Esophagus squamous epithelium (tissue), 5 donors: ENCODE data around the gene SERTM2. TPM values are rescaled to one million over a fixed set of nuclear protein-coding genes. Genes with fewer than 3 reads are reported as not detected.

ENCODE experiments used
- DNase-seq: peaks from one replicate; lab custom pipeline; 2025; lab: John Stamatoyannopoulos, UW
- H3K27ac ChIP-seq, 4 donors: fragments of 200-600 bp; sonication (generic); one replicate each; pipeline ENCODE4 v1.5.1; 2016 to 2019; ENCODE audit warnings: mild to moderate bottlenecking in 1 of 4
- H3K27me3 ChIP-seq, 4 donors: fragments of 200-600 bp; sonication (generic); 1 replicate in 3 of 4; 2 replicates in 1 of 4; pipeline versions ENCODE4 v1.5.1 to v1.6.0; 2017 to 2021; ENCODE audit warnings: antibody characterized with exemption in 1 of 4
- H3K36me3 ChIP-seq, 3 donors: fragments of 200-600 bp; sonication (generic); one replicate each; pipeline ENCODE4 v1.5.1; 2016 to 2019
- H3K4me1 ChIP-seq, 3 donors: fragments of 200-600 bp; sonication (generic); one replicate each; pipeline ENCODE4 v1.5.1; 2017 to 2019
- H3K4me3 ChIP-seq, 4 donors: fragments of 200-600 bp; sonication (generic); 1 replicate in 3 of 4; 2 replicates in 1 of 4; pipeline ENCODE4 v1.5.1; 2016 to 2019; ENCODE audit warnings: mild to moderate bottlenecking in 2 of 4, moderate library complexity in 1 of 4
- H3K9me3 ChIP-seq, 3 donors: fragments of 200-600 bp; sonication (generic); one replicate each; pipeline ENCODE4 v1.5.1; 2016 to 2019
- POLR2A ChIP-seq, 4 donors: fragments of 450-650 bp; IDR thresholded peaks; one replicate each; pipeline ENCODE4 v1.6.1; 2017; ENCODE audit warnings: antibody characterized with exemption in 4 of 4, mild to moderate bottlenecking in 4 of 4, moderate library complexity in 3 of 4
- WGBS, 2 donors: methylation state at CpG; one replicate each; pipeline ENCODE4 v1.1.5; 2018; 5-methylcytosine and 5-hydroxymethylcytosine counted together
- intact Hi-C: fragments of 100-400 bp; cut with DNase I; formaldehyde crosslinking; loops from one replicate; pipeline ENCODE4 v1.15.0; 2022
- total RNA-seq, 4 donors: library from RNA; depleted of rRNA; stranded (reverse); fragments of >200 nt; gene quantifications; one replicate each; pipeline ENCODE4 v1.1.0, GENCODE V29; 2016
- TF ChIP-seq, protein P1 (sequence below), 6 experiments: fragments of 450-650 bp in 4 of 6; fragments of 200-600 bp in 2 of 6; sonication (generic) in 2 of 6; IDR thresholded peaks; one replicate each; pipeline ENCODE4 v1.5.1; 2016 to 2019; ENCODE audit warnings: antibody characterized with exemption in 6 of 6, mild to moderate bottlenecking in 4 of 6, moderate library complexity in 4 of 6
- donor health status: DM: yes; HTN: yes; CAD: no.

Gene SERTM2
- total RNA-seq: not detected

DNA sequence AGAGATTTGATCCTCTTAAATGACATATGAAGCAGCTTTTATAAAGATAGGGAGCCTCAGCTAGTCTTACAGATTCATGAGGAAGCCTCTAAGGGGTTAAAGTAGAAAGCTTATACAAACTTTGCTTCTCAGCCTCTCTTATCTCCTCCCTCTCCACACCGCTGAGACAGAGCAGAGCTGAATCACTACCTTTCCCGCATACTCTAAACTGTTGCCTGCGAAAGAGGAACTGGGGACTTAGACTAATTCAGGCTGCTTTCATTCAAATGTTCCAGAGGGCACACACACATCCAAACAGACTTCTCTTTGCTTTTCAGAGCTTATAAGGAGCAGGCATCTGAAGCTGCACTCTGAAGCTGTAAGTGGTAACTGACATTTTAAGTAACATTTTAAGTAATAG is at the start of gene SERTM2:
Gene SERTM2 (plus strand): TSS at position 169 of the 400 bp plus-strand sequence. CDS start 7,213 bp downstream, outside the sequence.
- intact Hi-C loops: no loop called here
- H3K4me3 ChIP-seq: no peak within 1 kb of the TSS
- no peaks in the 10 kb centered on the region for H3K36me3 ChIP-seq
- H3K27ac ChIP-seq: no peak within 1 kb of the TSS
- 10% methylated on average over 3 of the region's 3 CpGs for WGBS, 2 donors
- H3K4me1 ChIP-seq: no peaks in the 10 kb centered on the region
- no peaks in the 10 kb centered on the region for H3K9me3 ChIP-seq
- no peaks in the 10 kb centered on the region for H3K27me3 ChIP-seq
- TF ChIP-seq POLR2A (IDR thresholded peaks at IDR 0.05): no peak
- TF ChIP-seq, protein P1, sequence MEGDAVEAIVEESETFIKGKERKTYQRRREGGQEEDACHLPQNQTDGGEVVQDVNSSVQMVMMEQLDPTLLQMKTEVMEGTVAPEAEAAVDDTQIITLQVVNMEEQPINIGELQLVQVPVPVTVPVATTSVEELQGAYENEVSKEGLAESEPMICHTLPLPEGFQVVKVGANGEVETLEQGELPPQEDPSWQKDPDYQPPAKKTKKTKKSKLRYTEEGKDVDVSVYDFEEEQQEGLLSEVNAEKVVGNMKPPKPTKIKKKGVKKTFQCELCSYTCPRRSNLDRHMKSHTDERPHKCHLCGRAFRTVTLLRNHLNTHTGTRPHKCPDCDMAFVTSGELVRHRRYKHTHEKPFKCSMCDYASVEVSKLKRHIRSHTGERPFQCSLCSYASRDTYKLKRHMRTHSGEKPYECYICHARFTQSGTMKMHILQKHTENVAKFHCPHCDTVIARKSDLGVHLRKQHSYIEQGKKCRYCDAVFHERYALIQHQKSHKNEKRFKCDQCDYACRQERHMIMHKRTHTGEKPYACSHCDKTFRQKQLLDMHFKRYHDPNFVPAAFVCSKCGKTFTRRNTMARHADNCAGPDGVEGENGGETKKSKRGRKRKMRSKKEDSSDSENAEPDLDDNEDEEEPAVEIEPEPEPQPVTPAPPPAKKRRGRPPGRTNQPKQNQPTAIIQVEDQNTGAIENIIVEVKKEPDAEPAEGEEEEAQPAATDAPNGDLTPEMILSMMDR (IDR thresholded peaks at IDR 0.05): no peak
- DNase-seq: no peak

DNA sequence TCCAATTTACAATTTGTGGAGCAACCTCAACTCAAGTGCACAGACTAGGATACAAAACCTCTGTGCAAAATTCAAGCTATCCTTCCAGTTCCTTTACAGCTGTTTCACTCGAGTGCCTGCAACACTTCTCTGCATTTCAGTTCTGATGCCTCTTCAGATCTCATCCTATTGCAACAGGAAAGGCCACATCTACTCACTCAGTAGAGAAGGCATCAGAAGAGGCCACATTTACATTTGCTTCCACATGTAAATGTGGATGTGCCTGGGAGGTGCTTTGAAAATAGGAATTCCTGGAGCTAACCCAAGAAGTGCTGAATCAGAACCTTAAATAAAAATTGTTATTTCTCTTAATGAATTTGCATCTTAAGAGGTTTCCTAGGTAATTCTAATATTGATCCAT is 45.8 kb upstream of the SERTM2 start:
- no peaks in the 10 kb centered on the region for H3K36me3 ChIP-seq
- H3K27ac ChIP-seq: no peak overlapping the region
- H3K9me3 ChIP-seq: peaks cover 0 to 7% (median 0%) of the 10 kb centered on the region in 3 donors
- no peak for TF ChIP-seq POLR2A (IDR thresholded peaks at IDR 0.05)
- TF ChIP-seq, protein P1 (IDR thresholded peaks at IDR 0.05): no peak
- no peaks in the 10 kb centered on the region for H3K27me3 ChIP-seq
- H3K4me1 ChIP-seq: no peaks in the 10 kb centered on the region
- intact Hi-C loops: no loop called here
- no peak overlapping the region for H3K4me3 ChIP-seq
- DNase-seq: no peak
- WGBS, 2 donors: 14% methylated on average over 1 of the region's 1 CpG; no CpG with 5 or more reads in 1 of the 2 donors

DNA sequence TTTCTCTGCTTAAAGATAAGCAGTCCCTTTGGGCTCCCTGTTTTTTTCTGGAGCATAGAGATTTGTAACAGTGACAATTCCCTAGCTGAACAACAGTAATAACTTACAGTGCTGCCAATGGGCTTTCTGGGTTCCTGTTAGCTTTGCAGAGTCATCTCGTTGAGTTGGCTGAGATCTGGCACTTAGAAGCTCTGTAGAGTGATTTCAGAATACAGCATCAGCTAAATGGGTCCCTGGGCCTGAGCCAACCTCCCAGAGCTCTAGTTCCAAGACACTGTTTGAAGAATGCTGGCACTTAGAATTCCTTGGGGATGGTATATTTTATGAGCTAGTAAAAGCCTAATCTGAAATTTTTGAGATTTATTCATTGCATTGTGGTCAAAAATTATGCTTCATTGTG is 43.5 kb upstream of the SERTM2 start:
- Histone ChIP-seq H3K27me3 (no peaks in the 10 kb centered on the region), H3K4me3 (no peak overlapping the region), H3K36me3 (no peaks in the 10 kb centered on the region), H3K27ac (no peak overlapping the region), H3K9me3 (peaks cover 0 to 3% (median 0%) of the 10 kb centered on the region in 3 donors), H3K4me1 (no peaks in the 10 kb centered on the region)
- TF ChIP-seq POLR2A (IDR thresholded peaks at IDR 0.05): no peak
- TF ChIP-seq, protein P1 (IDR thresholded peaks at IDR 0.05): no peak
- DNase-seq: no peak
- 29% methylated on average over 1 of the region's 1 CpG; no CpG with 5 or more reads in 1 of the 2 donors for WGBS, 2 donors
- intact Hi-C loops: no loop called here

DNA sequence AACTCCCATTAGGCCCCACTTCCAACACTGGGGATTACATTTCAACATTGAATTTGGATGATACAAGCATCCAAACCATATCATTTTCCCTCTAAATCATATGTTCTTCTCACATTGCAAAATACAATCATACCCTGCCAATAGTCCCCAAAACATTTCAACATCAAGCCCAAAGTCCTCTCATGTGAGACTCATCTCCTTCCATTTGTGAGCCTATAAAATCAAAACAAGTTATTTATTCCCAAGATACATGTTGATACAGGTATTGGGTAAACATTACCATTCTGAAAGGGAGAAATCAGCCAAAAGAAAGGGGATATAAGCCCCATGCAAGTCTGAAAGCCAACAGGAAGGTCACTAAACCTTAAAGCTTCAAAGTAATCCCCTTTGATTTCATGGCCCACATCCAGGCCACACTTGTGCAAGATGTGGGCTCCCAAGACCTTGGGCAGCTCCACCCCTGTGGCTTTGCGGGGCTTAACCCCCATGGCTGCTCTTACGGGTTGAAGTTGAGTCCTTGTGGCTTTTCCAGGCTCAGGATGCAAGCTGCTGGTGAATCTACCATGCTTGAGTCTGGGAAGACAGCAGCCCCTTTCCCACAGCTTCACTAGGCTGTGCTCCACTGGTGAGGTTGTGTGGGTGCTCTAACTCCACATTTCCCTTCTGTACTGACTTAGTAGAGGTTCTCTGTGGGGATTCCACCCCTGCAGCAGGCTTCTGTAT is 40.6 kb upstream of the SERTM2 start:
- H3K27me3 ChIP-seq: no peaks in the 10 kb centered on the region
- no peaks in the 10 kb centered on the region for H3K36me3 ChIP-seq
- no peaks in the 10 kb centered on the region for H3K9me3 ChIP-seq
- TF ChIP-seq POLR2A (IDR thresholded peaks at IDR 0.05): no peak
- TF ChIP-seq, protein P1 (IDR thresholded peaks at IDR 0.05): no peak
- no peak overlapping the region for H3K27ac ChIP-seq
- H3K4me3 ChIP-seq: no peak overlapping the region
- intact Hi-C loops: no loop called here
- DNase-seq: no peak
- no peaks in the 10 kb centered on the region for H3K4me1 ChIP-seq
- WGBS, 2 donors: 85% methylated on average over 2 of the region's 2 CpGs; no CpG with 5 or more reads in 1 of the 2 donors

DNA sequence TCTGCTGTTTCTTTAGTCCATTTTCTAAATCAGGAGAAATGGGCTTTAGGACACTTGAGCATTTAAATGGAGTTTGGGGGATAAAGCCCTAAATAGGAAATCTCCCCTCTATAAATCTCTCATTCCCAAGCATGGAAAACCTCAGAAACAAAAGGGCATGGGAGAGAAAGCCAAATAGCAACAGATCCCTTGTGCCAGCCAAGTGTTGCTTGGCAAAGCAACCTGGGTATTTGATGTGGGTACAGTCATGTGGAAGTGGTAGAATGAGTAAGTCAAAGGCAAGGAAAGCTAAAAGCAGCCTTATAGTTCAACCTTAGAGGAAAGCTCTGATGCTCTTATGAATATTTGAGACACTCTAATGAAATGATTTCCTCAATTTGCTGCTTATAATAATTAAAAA is 29.5 kb upstream of the SERTM2 start:
- Histone ChIP-seq H3K4me3 (no peak overlapping the region), H3K9me3 (no peaks in the 10 kb centered on the region), H3K27me3 (no peaks in the 10 kb centered on the region), H3K27ac (no peak overlapping the region), H3K4me1 (no peaks in the 10 kb centered on the region), H3K36me3 (no peaks in the 10 kb centered on the region)
- no peak for DNase-seq
- no peak for TF ChIP-seq POLR2A (IDR thresholded peaks at IDR 0.05)
- TF ChIP-seq, protein P1 (IDR thresholded peaks at IDR 0.05): no peak
- intact Hi-C loops: no loop called here
